Glomerular visceral epithelial cell (primary cell): ENCODE results near the gene CHST11.
"Not testable (repeated sequence)": the region's sequence is repeated elsewhere in the genome, so short reads cannot be mapped to it uniquely, and the experiment has no call there.

ENCODE experiments used
- DNase-seq: peaks from one replicate; pipeline ENCODE4 v3.0.0-alpha.2; 2016; ENCODE audit errors: extremely low spot score

CHST11 gene

DNA sequence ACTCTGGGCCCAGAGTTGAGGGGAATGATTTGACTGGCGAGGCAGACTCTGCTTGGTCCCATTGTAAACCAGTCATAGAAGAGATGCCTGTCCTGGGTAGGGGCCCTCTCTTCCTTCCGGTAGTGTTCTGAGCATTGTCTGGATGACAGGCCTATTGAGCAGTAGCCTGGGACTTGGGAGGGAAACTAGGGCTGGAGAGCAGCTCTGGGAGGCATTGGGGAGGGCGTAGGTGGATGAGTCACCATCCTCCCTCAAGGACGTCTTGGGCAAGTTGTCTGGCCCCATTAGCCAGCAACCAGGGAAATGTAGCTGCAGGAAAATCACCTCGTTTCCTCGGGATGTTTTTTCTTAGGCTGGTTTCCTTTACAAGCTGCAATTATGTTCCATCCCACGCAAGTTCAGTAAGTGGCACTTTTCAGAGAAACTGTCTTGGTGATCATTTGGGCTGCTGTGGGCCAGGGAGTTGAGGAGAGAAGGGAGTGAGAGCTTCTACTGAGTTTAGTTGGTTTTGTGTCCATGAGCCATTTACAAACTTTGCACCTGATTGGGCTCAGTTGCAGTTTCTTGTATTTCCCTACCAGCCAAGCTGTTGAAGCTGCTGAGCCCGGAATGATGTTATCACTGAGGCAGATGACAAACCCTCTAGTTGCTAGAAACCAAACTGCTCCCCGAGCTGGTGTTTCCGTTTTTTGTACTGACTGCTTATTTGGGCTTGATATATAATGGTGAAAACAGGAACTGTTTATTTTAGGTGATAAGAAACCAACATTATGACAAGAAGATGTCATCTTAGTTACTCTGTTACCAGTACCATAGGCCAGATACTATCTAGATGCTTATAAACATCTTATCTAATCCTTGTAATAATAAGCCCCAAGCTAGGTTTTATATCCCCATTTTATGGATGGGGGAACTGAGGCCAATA is 147.6 kb downstream of the CHST11 start:
- DNase-seq, result peak; percentile 93

- no peak for DNase-seq
These were observed 148.4 kb downstream of the CHST11 start for GRCh38 chr12:104604995-104605675.

- DNase-seq, result no peak
These were observed 148.9 kb downstream of the CHST11 start for GRCh38 chr12:104605685-104606084.

DNA sequence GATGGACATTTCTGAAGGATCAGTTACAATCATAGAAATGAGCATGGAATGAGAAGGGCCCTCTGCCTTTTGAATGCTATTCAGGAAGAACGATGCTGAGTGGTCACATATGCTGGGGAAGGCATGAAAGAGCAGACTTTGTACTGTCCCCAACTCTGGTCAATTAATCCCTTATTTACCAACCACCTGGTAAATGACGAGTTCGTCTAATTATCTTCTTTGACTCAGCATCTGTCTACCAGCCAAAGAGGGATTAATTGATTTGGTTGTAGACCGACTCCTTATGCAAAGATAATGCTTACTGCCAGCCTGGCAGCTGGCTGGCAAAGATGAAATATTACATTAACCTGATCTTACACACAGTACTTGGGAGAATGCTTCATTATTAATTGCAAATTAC is 152.2 kb downstream of the CHST11 start:
- no peak for DNase-seq

DNA sequence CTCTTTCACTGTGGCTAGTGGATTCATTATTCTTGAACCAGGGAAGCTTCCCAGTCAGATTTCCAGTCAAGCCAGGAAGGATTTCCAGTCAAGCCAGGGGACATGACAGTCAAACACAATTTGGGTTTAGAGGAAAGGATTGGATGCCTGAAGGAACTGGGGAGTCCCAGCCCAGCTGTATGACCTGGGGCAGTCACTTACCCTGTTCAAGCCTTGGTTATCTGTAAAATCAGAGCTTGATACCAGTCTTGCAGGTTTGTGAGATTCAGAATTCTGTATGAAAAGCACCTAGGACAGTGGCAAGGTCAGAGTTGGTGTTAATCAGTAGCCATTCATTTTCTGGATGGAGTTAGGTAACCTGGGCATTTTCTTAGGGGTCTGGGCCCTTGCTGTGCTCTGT is 152.7 kb downstream of the CHST11 start:
- DNase-seq, result no peak

- no peak for DNase-seq
These were observed 153.9 kb downstream of the CHST11 start for GRCh38 chr12:104610513-104611235.

GRCh38 chr12:104611671-104612070 is 154.9 kb downstream of the CHST11 start:
- no peak for DNase-seq

DNA sequence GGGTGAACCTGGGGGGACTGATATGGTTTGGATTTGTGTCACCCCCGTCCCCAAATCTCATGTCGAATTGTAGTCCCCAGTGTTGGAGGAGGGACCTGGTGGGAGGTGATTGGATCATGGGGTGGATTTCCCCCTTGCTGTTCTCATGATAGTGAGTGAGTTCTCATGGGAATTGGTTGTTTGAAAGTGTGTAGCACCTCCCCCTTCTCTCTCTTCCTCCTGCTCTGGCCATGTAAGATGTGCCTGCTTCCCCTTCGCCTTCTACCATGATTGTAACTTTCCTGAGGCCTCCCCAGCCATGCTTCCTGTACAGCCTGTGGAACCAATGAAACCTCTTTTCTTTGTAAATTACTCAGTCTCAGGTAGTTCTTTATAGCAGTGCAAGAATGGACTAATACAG is 156.6 kb downstream of the CHST11 start:
- DNase-seq, result not testable (repeated sequence)

- DNase-seq, result no peak
These were observed 158.4 kb downstream of the CHST11 start for GRCh38 chr12:104615048-104615561.

GRCh38 chr12:104618691-104619090 is 161.9 kb downstream of the CHST11 start:
- DNase-seq, result no peak

DNA sequence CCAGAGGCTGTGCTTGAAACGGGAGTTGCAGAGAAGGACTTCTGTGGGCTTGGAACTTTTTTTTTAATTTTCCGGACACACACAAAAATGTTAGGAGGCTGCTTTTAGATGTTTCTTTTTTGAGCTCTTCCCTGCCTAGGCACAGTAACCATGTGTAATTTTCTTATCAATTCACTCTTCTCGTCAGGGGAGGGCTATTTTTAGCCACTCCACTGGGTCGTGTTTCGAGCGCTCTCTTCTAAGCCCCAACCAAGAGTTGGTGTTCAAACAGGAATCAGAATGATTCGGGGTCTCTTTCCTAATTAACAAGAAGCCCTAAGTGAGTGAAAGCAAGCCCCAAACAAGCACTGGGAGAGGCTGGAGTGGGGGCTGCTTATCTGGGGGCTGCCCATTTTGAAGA is 162.6 kb downstream of the CHST11 start:
- DNase-seq, result no peak

DNA sequence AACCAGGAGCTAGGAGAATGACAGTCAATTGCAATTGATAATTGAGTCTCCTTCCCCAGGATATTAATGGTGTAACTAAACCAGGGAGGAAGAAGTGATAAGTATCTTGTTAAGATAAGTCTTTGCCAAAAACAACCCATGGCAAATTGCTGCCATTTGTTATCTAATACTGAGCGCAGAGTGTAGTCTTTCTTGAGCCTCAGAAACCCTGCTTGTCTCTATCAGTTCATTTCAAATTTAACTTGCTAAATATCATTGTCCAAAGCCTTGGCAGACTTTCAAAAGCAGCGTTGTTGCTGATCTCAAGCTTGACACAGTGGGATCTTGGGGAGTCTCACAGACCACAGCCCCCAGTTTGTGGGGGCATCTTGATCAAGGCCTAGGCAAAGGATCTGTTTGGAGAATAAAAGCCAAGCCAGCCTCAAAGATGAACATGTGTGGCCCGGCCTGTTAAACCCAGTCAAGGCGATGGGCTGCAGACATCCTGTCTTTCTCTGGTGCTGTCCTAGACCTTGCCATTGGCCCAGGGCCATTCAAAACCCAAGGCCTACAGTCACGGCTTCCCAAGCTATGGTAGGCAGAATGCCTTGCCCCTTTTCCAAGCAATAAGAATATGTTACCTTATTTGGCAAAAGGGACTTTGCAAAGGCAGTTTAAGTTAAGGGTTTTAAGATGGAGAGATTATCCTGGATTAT is 164.2 kb downstream of the CHST11 start:
- DNase-seq, result no peak

GRCh38 chr12:104622928-104623327 is 166.2 kb downstream of the CHST11 start:
- no peak for DNase-seq

GRCh38 chr12:104623883-104624282 is 167.1 kb downstream of the CHST11 start:
- DNase-seq, result no peak

DNA sequence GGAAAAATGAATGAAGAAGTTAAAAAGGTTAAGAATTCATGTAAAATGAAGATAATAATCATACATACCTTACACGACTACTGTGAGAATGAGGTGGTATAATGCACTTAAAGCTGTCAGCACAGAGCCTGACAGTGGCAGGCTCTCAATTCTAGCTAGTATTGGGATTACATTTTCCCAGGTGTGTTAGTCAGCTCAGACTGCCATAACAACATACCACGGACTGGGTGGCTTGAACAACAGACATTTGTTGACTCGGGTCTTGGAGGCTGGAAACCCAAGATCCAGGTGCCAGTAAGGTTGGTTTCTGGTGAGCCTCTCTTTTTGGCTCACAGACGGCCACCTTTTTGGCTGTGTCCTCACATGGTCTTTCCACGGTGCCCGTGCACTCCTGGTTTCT is 167.8 kb downstream of the CHST11 start:
- DNase-seq, result no peak

DNA sequence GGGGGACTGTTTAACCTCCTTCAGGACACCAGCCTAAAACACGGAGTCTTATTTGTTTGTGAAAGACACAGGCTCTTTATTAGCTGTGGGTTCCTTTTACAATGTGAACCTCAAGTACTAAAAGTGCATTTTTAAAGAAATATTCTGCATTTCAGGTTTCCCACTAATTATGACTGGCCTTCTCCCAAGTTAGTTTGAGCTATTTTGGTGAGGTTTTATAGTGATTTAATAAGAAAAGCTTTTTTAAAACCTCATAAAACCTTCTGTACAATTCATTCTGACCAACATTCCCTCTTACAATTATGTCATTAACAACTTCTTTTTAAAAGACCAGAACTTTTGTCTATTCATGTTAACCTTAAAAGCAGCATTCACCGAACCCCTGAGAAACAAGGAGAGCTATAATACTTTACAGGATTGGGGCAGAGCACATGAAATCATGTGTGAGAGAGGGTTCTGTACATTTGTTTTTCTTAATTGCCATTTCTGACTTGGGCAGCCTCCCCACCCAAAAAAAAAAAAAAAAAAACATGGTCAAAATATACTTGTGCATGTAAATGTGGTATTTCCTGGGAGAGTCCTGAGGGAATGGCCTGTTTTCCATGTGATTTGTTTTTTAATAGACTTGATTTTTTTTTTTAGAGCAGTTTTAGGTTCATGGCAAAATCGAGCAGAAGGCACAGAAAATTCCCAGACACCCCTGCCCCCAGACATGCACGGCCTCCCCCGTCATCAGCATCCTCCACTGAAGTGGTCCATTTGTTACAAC is 169.5 kb downstream of the CHST11 start:
- no peak for DNase-seq

DNA sequence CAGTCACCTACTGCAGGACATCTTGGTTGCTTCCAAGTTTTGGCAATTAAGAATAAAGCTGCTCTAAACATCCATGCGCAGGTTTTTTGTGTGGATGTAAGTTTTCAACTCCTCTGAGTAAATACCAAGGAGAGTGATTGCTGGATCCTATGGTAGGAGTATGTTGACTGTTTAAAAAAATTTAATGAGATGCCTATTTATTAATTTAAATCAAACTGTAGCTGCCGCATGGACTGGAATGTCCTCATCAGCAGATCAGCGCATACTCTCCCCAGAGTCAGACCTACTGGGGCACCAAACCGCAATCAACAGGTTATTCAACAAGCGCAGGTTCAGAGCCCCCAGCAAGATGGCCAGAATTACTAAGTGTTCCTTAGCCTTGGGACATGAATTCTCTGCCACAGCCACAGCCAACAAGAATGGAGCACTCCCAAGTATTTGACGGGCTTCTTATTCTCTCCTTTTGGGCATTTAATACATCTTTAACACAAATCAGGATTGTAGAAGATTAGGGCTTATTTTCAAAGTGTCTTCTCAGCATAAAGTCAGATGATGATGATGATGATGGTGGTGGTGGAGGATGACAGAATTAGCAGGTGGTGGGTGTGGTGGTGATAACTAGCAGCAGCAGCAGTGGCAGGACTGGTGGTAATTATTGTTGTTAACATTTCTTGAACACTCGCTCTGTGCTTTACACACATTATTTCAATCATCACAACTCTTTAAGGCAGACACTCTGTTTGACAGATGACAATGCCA is 170.7 kb downstream of the CHST11 start:
- no peak for DNase-seq

GRCh38 chr12:104627990-104628830 is 171.5 kb downstream of the CHST11 start:
- DNase-seq, result no peak

DNA sequence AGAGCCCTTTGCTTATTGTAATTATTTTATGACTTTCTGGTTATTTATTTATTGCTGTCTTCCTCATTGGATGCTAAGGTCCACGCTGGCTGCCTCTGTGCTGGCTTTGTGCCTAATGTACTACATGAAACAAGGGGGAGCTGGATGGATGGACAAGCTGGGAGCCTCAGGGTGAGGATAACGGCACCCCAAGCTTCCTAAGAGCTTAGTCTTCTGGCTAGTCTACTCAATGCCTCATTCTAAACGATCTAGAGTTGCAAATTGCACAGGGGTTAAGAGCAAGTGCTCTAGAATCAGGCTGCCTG is 172.0 kb downstream of the CHST11 start:
- no peak for DNase-seq
